ENCODE results near the gene PKM.

The PKM gene

GRCh38 chr15:72265031-72265430 is 34.0 kb upstream of the PKM start:
- Histone ChIP-seq H3K9ac (ENCODE audit: low read length in 2 of 2) (no peak overlapping the region), H3K4me1 (ENCODE audit: control insufficient read depth, insufficient read depth, low read length) (no peaks in the 10 kb centered on the region), H3K27ac (ENCODE audit: low read length) (no peak overlapping the region), H3K4me3 (ENCODE audit: low read length in 2 of 2) (no peak overlapping the region), H3K9me3 (ENCODE audit: control insufficient read depth in 2 of 2, low read length in 2 of 2) (no peaks in the 10 kb centered on the region), H3K27me3 (ENCODE audit: control insufficient read depth in 1 of 2, insufficient read depth in 2 of 2, low read length in 2 of 2) (no peaks in the 10 kb centered on the region), H3K36me3 (ENCODE audit: control insufficient read depth in 2 of 2, insufficient read depth in 2 of 2, low read length in 2 of 2) (peaks cover 72% of the 10 kb centered on the region in 2 donors)

DNA sequence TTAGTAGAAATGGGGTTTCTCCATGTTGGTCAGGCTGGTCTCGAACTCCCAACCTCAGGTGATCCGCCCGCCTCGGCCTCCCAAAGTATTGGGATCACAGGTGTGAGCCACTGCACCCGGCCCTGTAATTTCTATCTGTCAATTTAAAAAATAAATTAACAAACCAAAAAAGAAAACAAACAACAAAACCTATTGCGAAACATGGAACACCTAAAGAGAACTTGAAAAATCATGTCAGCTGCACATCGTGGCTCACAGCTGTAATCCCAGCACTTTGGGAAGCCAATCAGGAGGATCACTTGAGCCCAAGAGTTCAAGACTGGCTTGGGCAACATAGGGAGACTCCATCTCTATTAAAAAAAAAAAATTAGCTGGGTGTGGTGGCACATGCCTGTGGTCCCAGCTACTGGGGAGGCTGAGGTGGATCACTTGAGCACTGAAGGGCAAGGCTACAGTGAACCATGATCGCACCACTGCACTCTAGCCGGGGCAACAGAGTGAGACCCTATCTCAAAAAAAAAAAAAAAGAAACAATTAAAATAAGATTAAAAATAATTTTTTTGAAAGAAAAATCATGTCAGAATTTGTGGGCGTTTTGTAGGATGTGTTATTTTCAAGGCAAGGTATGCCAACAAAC is 21.8 kb upstream of the PKM start:
- Histone ChIP-seq H3K9me3 (ENCODE audit: control insufficient read depth in 2 of 2, low read length in 2 of 2) (no peaks in the 10 kb centered on the region), H3K36me3 (ENCODE audit: control insufficient read depth in 2 of 2, insufficient read depth in 2 of 2, low read length in 2 of 2) (peaks cover 62 to 77% of the 10 kb centered on the region in 2 donors), H3K27me3 (ENCODE audit: control insufficient read depth in 1 of 2, insufficient read depth in 2 of 2, low read length in 2 of 2) (no peaks in the 10 kb centered on the region)

GRCh38 chr15:72249142-72249810 is 18.3 kb upstream of the PKM start:
- Histone ChIP-seq H3K36me3 (ENCODE audit: control insufficient read depth in 2 of 2, insufficient read depth in 2 of 2, low read length in 2 of 2) (peaks cover 41 to 54% of the 10 kb centered on the region in 2 donors), H3K9ac (ENCODE audit: low read length in 2 of 2) (no peak overlapping the region), H3K4me3 (ENCODE audit: low read length in 2 of 2) (no peak overlapping the region), H3K27ac (ENCODE audit: low read length) (no peak overlapping the region), H3K9me3 (ENCODE audit: control insufficient read depth in 2 of 2, low read length in 2 of 2) (no peaks in the 10 kb centered on the region), H3K27me3 (ENCODE audit: control insufficient read depth in 1 of 2, insufficient read depth in 2 of 2, low read length in 2 of 2) (no peaks in the 10 kb centered on the region), H3K4me1 (ENCODE audit: control insufficient read depth, insufficient read depth, low read length) (no peaks in the 10 kb centered on the region)

More for the DNA sequence above, 21.8 kb upstream of the PKM start:
- H3K9ac ChIP-seq (ENCODE audit: low read length in 2 of 2): no peak overlapping the region
- no peaks in the 10 kb centered on the region for H3K4me1 ChIP-seq (ENCODE audit: control insufficient read depth, insufficient read depth, low read length)
- no peak overlapping the region for H3K27ac ChIP-seq (ENCODE audit: low read length)
- H3K4me3 ChIP-seq (ENCODE audit: low read length in 2 of 2): no peak overlapping the region

GRCh38 chr15:72248514-72248913 is 17.5 kb upstream of the PKM start:
- H3K4me1 ChIP-seq (ENCODE audit: control insufficient read depth, insufficient read depth, low read length): no peaks in the 10 kb centered on the region
- peaks cover 35 to 54% of the 10 kb centered on the region in 2 donors for H3K36me3 ChIP-seq (ENCODE audit: control insufficient read depth in 2 of 2, insufficient read depth in 2 of 2, low read length in 2 of 2)
- no peak overlapping the region for H3K9ac ChIP-seq (ENCODE audit: low read length in 2 of 2)
- no peaks in the 10 kb centered on the region for H3K27me3 ChIP-seq (ENCODE audit: control insufficient read depth in 1 of 2, insufficient read depth in 2 of 2, low read length in 2 of 2)
- H3K4me3 ChIP-seq (ENCODE audit: low read length in 2 of 2): no peak overlapping the region
- no peaks in the 10 kb centered on the region for H3K9me3 ChIP-seq (ENCODE audit: control insufficient read depth in 2 of 2, low read length in 2 of 2)
- no peak overlapping the region for H3K27ac ChIP-seq (ENCODE audit: low read length)

- no peak overlapping the region for H3K4me3 ChIP-seq (ENCODE audit: low read length in 2 of 2)
- no peaks in the 10 kb centered on the region for H3K9me3 ChIP-seq (ENCODE audit: control insufficient read depth in 2 of 2, low read length in 2 of 2)
- H3K4me1 ChIP-seq (ENCODE audit: control insufficient read depth, insufficient read depth, low read length): no peaks in the 10 kb centered on the region
- H3K27ac ChIP-seq (ENCODE audit: low read length): no peak overlapping the region
- peaks cover 29 to 35% of the 10 kb centered on the region in 2 donors for H3K36me3 ChIP-seq (ENCODE audit: control insufficient read depth in 2 of 2, insufficient read depth in 2 of 2, low read length in 2 of 2)
- H3K9ac ChIP-seq (ENCODE audit: low read length in 2 of 2): no peak overlapping the region
- H3K27me3 ChIP-seq (ENCODE audit: control insufficient read depth in 1 of 2, insufficient read depth in 2 of 2, low read length in 2 of 2): no peaks in the 10 kb centered on the region
Observed at GRCh38 chr15:72242775-72243370, 11.9 kb upstream of the PKM start.

GRCh38 chr15:72239652-72240051 is 8.7 kb upstream of the PKM start:
- H3K9ac ChIP-seq (ENCODE audit: low read length in 2 of 2): no peak overlapping the region
- no peaks in the 10 kb centered on the region for H3K9me3 ChIP-seq (ENCODE audit: control insufficient read depth in 2 of 2, low read length in 2 of 2)
- peaks cover 29 to 33% of the 10 kb centered on the region in 2 donors for H3K36me3 ChIP-seq (ENCODE audit: control insufficient read depth in 2 of 2, insufficient read depth in 2 of 2, low read length in 2 of 2)
- no peaks in the 10 kb centered on the region for H3K27me3 ChIP-seq (ENCODE audit: control insufficient read depth in 1 of 2, insufficient read depth in 2 of 2, low read length in 2 of 2)
- no peaks in the 10 kb centered on the region for H3K4me1 ChIP-seq (ENCODE audit: control insufficient read depth, insufficient read depth, low read length)
- H3K4me3 ChIP-seq (ENCODE audit: low read length in 2 of 2): no peak overlapping the region
- H3K27ac ChIP-seq (ENCODE audit: low read length): no peak overlapping the region

DNA sequence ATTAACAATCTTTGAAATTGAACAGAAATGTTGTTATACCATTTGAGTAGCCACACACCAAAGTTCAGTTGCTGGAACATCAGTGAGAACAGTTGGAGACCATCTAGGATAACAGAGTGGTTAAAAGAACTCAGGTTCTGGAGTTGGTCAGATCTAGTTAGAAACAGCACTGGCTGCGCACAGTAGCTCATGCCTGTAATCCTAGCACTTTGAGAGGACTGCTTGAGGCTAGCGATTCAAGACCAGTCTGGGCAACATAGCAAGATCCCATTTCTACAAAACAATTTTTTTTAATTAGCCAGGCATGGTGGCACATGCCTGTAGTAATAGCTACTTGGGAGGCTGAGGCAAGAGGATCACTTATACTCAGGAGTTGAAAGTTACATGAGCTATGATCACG is 7.6 kb upstream of the PKM start:
- peaks cover 25 to 29% of the 10 kb centered on the region in 2 donors for H3K36me3 ChIP-seq (ENCODE audit: control insufficient read depth in 2 of 2, insufficient read depth in 2 of 2, low read length in 2 of 2)
- no peak overlapping the region for H3K27ac ChIP-seq (ENCODE audit: low read length)
- H3K9me3 ChIP-seq (ENCODE audit: control insufficient read depth in 2 of 2, low read length in 2 of 2): no peaks in the 10 kb centered on the region

GRCh38 chr15:72237853-72238224 is 6.8 kb upstream of the PKM start:
- Histone ChIP-seq H3K27me3 (ENCODE audit: control insufficient read depth in 1 of 2, insufficient read depth in 2 of 2, low read length in 2 of 2) (no peaks in the 10 kb centered on the region), H3K9ac (ENCODE audit: low read length in 2 of 2) (no peak overlapping the region), H3K9me3 (ENCODE audit: control insufficient read depth in 2 of 2, low read length in 2 of 2) (no peaks in the 10 kb centered on the region), H3K27ac (ENCODE audit: low read length) (no peak overlapping the region), H3K36me3 (ENCODE audit: control insufficient read depth in 2 of 2, insufficient read depth in 2 of 2, low read length in 2 of 2) (peaks cover 21 to 22% of the 10 kb centered on the region in 2 donors), H3K4me1 (ENCODE audit: control insufficient read depth, insufficient read depth, low read length) (no peaks in the 10 kb centered on the region), H3K4me3 (ENCODE audit: low read length in 2 of 2) (no peak overlapping the region)

More for the DNA sequence above, 7.6 kb upstream of the PKM start:
- H3K4me1 ChIP-seq (ENCODE audit: control insufficient read depth, insufficient read depth, low read length): no peaks in the 10 kb centered on the region
- no peak overlapping the region for H3K4me3 ChIP-seq (ENCODE audit: low read length in 2 of 2)
- H3K9ac ChIP-seq (ENCODE audit: low read length in 2 of 2): no peak overlapping the region
- no peaks in the 10 kb centered on the region for H3K27me3 ChIP-seq (ENCODE audit: control insufficient read depth in 1 of 2, insufficient read depth in 2 of 2, low read length in 2 of 2)

GRCh38 chr15:72237029-72237852 is 6.3 kb upstream of the PKM start:
- Histone ChIP-seq H3K9ac (ENCODE audit: low read length in 2 of 2) (no peak overlapping the region), H3K36me3 (ENCODE audit: control insufficient read depth in 2 of 2, insufficient read depth in 2 of 2, low read length in 2 of 2) (peaks cover 17 to 18% of the 10 kb centered on the region in 2 donors), H3K27ac (ENCODE audit: low read length) (no peak overlapping the region), H3K9me3 (ENCODE audit: control insufficient read depth in 2 of 2, low read length in 2 of 2) (no peaks in the 10 kb centered on the region), H3K27me3 (ENCODE audit: control insufficient read depth in 1 of 2, insufficient read depth in 2 of 2, low read length in 2 of 2) (no peaks in the 10 kb centered on the region), H3K4me3 (ENCODE audit: low read length in 2 of 2) (peak overlapping the region in 1 of 2 donors; percentile 8), H3K4me1 (ENCODE audit: control insufficient read depth, insufficient read depth, low read length) (peaks cover 3% of the 10 kb centered on the region)

- Histone ChIP-seq H3K27me3 (ENCODE audit: control insufficient read depth in 1 of 2, insufficient read depth in 2 of 2, low read length in 2 of 2) (no peaks in the 10 kb centered on the region), H3K9me3 (ENCODE audit: control insufficient read depth in 2 of 2, low read length in 2 of 2) (no peaks in the 10 kb centered on the region), H3K27ac (ENCODE audit: low read length) (no peak overlapping the region), H3K4me1 (ENCODE audit: control insufficient read depth, insufficient read depth, low read length) (peaks cover 5% of the 10 kb centered on the region), H3K9ac (ENCODE audit: low read length in 2 of 2) (no peak overlapping the region), H3K4me3 (ENCODE audit: low read length in 2 of 2) (no peak overlapping the region), H3K36me3 (ENCODE audit: control insufficient read depth in 2 of 2, insufficient read depth in 2 of 2, low read length in 2 of 2) (peaks cover 10% of the 10 kb centered on the region in 2 donors)
Observed at GRCh38 chr15:72236381-72237003, 5.5 kb upstream of the PKM start.
